ENCODE measurements around the gene RUNX1.

DNA sequence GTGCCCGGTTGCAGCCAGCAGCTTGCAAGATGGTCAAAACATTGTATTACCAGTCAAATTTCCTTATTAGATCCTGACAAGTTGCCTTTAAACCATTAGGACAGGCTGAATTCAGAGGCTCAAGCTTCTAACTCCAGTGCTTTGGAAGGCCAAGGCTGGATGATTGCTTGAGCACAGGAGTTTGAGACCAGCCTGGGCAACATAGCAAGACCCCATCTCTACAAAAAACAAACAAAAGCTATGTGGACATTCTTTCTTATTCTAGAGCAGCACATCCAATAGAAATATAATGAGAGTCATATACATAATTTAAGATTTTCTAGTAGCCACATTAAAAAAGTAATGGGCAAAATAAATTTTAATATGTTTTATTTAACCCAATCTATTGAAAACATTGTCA is 149.3 kb downstream of the RUNX1 start:
- TF ChIP-seq, protein P1, sequence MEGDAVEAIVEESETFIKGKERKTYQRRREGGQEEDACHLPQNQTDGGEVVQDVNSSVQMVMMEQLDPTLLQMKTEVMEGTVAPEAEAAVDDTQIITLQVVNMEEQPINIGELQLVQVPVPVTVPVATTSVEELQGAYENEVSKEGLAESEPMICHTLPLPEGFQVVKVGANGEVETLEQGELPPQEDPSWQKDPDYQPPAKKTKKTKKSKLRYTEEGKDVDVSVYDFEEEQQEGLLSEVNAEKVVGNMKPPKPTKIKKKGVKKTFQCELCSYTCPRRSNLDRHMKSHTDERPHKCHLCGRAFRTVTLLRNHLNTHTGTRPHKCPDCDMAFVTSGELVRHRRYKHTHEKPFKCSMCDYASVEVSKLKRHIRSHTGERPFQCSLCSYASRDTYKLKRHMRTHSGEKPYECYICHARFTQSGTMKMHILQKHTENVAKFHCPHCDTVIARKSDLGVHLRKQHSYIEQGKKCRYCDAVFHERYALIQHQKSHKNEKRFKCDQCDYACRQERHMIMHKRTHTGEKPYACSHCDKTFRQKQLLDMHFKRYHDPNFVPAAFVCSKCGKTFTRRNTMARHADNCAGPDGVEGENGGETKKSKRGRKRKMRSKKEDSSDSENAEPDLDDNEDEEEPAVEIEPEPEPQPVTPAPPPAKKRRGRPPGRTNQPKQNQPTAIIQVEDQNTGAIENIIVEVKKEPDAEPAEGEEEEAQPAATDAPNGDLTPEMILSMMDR (conservative IDR thresholded peaks at IDR 0.05): no peak
- no peak for TF ChIP-seq ZFX (IDR thresholded peaks at IDR 0.05)

All from C4-2B (cell line).